ENCODE data around the gene ING5. TPM values are rescaled to one million over a fixed set of nuclear protein-coding genes. Genes with fewer than 3 reads are reported as not detected.

Gene ING5
- polyA plus RNA-seq, 1 donor = 44.2 TPM

DNA sequence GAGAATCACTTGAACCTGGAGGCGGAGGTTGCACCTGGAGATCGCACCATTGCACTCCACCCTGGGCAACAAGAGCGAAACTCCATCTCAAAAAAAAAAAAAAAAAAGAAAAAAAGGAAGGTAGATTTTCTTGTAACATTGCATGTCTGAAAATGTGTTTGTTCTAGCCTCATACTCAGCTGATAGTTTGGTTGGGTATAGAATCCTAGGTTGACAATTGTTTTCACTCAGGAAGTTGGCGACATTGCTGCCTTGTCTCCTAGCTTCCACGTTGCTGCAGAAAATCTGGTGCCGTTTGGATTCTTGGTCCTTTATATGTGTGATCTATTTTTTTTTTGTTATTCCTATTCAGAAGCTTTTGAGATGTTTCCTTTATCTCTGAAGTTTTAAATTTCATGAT is 4.7 kb downstream of the ING5 start:
- no peak overlapping the region for H3K4me3 ChIP-seq (ENCODE audit: low read length)
- H3K36me3 ChIP-seq (ENCODE audit: control insufficient read depth, insufficient read depth, low read length) = peaks cover 49% of the 10 kb centered on the region
- DNase-seq = no peak
- peaks cover 5% of the 10 kb centered on the region for H3K4me1 ChIP-seq (ENCODE audit: control insufficient read depth, insufficient read depth, low read length)
- H3K27me3 ChIP-seq (ENCODE audit: control insufficient read depth, insufficient read depth, low read length) = no peaks in the 10 kb centered on the region
- peaks cover 9% of the 10 kb centered on the region for H3K9me3 ChIP-seq (ENCODE audit: control insufficient read depth, low read depth, low read length)
- WGBS (ENCODE audit: insufficient coverage, low lambda C conversion rate) = 80% methylated on average over 1 of the region's 6 CpGs
- H3K27ac ChIP-seq (ENCODE audit: low read length) = no peak overlapping the region

DNA sequence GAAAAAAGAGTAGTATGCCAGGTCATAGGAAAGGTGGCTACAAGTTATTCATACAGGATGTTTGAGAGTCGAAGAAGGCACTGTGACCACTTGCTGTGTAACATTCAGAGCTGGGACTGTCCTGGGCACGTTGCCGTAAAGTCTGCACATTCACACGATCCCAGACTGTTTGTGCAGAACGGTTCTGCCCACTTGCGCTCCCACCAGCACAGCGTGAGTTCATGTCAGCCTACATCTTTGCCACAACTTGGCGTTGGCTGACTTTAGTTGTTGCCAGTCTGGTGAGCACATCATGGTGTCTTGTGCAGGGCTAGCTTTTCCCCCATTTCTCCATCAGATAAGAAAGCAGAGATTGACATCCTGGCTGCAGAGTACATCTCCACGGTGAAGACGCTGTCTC is 7.0 kb downstream of the ING5 start:
- no peak overlapping the region for H3K27ac ChIP-seq (ENCODE audit: low read length)
- H3K36me3 ChIP-seq (ENCODE audit: control insufficient read depth, insufficient read depth, low read length) = peaks cover 66% of the 10 kb centered on the region
- no peaks in the 10 kb centered on the region for H3K4me1 ChIP-seq (ENCODE audit: control insufficient read depth, insufficient read depth, low read length)
- H3K4me3 ChIP-seq (ENCODE audit: low read length) = no peak overlapping the region
- H3K27me3 ChIP-seq (ENCODE audit: control insufficient read depth, insufficient read depth, low read length) = no peaks in the 10 kb centered on the region
- peaks cover 6% of the 10 kb centered on the region for H3K9me3 ChIP-seq (ENCODE audit: control insufficient read depth, low read depth, low read length)
- WGBS (ENCODE audit: insufficient coverage, low lambda C conversion rate) = no CpG with 5 or more reads among the region's 10 CpGs
- DNase-seq = no peak

DNA sequence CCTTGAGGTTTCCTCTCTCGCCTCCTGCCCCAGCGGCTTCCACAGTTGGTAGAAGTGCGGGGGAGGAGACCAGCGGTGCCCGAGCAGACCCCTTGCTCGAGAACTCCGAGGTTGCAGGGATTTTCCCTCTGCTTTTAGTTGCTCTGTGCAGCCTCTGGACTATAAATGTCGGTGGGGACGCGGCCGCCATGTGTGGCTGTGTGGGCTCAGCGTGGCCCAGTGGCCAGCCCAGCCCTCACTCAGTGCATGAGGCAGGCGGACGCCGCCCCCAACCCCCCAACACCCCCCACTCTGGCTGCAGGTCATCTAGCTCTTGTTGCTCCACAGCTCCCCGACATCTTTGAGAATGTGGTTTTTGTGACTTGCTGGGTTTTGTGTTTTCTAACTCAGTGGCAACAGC is 17.3 kb downstream of the ING5 start:
- WGBS (ENCODE audit: insufficient coverage, low lambda C conversion rate) = no CpG with 5 or more reads among the region's 16 CpGs
- DNase-seq = no peak
- H3K4me3 ChIP-seq (ENCODE audit: low read length) = no peak overlapping the region
- H3K36me3 ChIP-seq (ENCODE audit: control insufficient read depth, insufficient read depth, low read length) = peaks cover 70% of the 10 kb centered on the region
- peaks cover 41% of the 10 kb centered on the region for H3K9me3 ChIP-seq (ENCODE audit: control insufficient read depth, low read depth, low read length)
- no peak overlapping the region for H3K27ac ChIP-seq (ENCODE audit: low read length)
- no peaks in the 10 kb centered on the region for H3K4me1 ChIP-seq (ENCODE audit: control insufficient read depth, insufficient read depth, low read length)
- H3K27me3 ChIP-seq (ENCODE audit: control insufficient read depth, insufficient read depth, low read length) = no peaks in the 10 kb centered on the region

DNA sequence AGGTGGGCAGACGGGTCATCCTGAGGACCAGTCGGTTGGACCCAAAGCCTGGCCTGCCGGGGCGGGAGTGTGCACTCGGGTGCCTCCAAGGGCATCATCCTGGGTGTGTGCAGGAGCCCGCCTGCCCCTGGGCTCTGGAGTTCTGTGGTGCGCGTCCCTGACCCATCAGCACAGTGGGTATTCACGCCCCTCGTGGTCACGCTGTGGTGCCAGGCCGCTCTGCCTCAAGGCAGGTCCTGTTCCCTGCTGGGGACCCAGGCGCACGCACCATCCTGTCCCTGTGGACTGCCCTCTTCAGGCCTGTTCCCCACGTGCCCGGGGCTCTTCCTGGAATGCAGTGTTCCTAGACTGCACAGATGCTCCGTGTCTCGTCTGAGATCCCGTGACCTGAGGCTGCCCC is 18.3 kb downstream of the ING5 start:
- H3K27me3 ChIP-seq (ENCODE audit: control insufficient read depth, insufficient read depth, low read length) = no peaks in the 10 kb centered on the region
- H3K36me3 ChIP-seq (ENCODE audit: control insufficient read depth, insufficient read depth, low read length) = peaks cover 75% of the 10 kb centered on the region
- WGBS (ENCODE audit: insufficient coverage, low lambda C conversion rate) = no CpG with 5 or more reads among the region's 19 CpGs

DNA sequence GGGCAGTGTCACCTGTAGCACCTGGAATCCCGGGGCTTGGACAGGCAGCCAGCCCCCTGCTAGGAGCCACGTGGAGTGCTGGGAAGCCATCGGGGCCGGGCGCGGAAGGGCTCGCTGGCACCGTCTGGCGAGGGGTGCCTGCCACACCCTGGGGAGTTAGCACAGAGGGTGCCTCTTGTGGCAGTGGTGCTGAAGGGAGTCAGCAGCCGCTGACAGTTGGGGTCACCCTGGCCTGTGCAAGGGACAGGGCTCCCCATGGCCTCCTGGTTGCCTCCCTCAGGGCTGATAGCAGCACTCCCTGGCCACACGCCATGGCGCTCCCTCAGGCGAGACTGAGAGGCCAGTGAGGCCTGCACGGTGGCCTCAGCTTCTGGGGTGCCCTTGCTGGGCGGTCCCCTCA is 18.7 kb downstream of the ING5 start:
- Histone ChIP-seq H3K36me3 (ENCODE audit: control insufficient read depth, insufficient read depth, low read length) (peaks cover 75% of the 10 kb centered on the region), H3K4me1 (ENCODE audit: control insufficient read depth, insufficient read depth, low read length) (no peaks in the 10 kb centered on the region), H3K27me3 (ENCODE audit: control insufficient read depth, insufficient read depth, low read length) (no peaks in the 10 kb centered on the region), H3K27ac (ENCODE audit: low read length) (no peak overlapping the region), H3K4me3 (ENCODE audit: low read length) (no peak overlapping the region), H3K9me3 (ENCODE audit: control insufficient read depth, low read depth, low read length) (peaks cover 51% of the 10 kb centered on the region)
- no CpG with 5 or more reads among the region's 15 CpGs for WGBS (ENCODE audit: insufficient coverage, low lambda C conversion rate)
- DNase-seq = no peak

More for the DNA sequence above, 18.3 kb downstream of the ING5 start:
- Histone ChIP-seq H3K27ac (ENCODE audit: low read length) (no peak overlapping the region), H3K4me3 (ENCODE audit: low read length) (no peak overlapping the region), H3K4me1 (ENCODE audit: control insufficient read depth, insufficient read depth, low read length) (no peaks in the 10 kb centered on the region), H3K9me3 (ENCODE audit: control insufficient read depth, low read depth, low read length) (peaks cover 50% of the 10 kb centered on the region)
- no peak for DNase-seq

DNA sequence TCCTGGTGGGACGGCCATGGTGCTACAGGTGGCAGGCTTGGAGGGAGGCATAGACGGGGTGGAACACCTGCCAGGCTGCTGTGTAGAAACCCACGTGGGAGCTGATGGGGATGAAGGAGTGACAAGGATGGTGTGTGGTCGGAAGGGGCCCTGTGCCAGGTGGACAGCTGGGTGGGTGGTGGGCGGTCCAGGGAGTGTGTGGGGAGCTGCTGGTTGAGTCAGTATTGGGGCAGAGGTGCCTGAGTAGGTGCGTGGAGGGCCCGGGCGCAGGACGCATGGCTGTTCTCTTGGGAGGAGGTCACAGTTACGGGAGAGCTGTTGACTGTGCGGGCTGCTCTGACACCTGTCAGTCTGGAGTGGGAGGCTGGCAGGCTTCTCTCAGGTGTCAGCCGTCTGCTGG is 20.0 kb downstream of the ING5 start:
- Histone ChIP-seq H3K9me3 (ENCODE audit: control insufficient read depth, low read depth, low read length) (peaks cover 56% of the 10 kb centered on the region), H3K27ac (ENCODE audit: low read length) (no peak overlapping the region), H3K27me3 (ENCODE audit: control insufficient read depth, insufficient read depth, low read length) (no peaks in the 10 kb centered on the region), H3K4me1 (ENCODE audit: control insufficient read depth, insufficient read depth, low read length) (no peaks in the 10 kb centered on the region), H3K4me3 (ENCODE audit: low read length) (no peak overlapping the region), H3K36me3 (ENCODE audit: control insufficient read depth, insufficient read depth, low read length) (peaks cover 68% of the 10 kb centered on the region)
- WGBS (ENCODE audit: insufficient coverage, low lambda C conversion rate) = no CpG with 5 or more reads among the region's 12 CpGs
- DNase-seq = no peak

DNA sequence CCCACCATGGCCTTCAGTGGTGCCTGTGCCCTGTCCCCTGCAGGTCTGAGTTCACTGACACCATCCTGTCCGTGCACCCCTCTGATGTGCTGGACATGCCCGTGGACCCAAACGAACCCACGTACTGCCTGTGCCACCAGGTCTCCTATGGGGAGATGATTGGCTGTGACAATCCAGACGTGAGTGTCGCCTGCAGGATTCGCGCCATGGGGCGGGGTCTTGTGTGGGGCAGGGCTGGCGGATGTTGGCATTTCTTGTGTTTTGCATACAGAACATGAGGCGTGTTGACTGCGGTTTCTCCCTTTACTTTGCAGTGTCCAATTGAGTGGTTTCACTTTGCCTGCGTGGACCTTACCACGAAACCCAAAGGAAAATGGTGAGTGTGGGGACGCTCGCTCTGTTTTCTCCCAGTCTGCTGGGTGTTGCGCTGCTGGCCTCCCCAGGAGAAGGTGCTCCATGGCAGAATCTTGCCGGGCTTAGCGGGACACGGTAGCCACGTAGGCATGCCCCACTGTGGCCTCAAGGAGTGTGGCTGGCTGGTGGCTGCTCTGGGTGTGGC is 21.1 kb downstream of the ING5 start:
- DNase-seq = no peak
- H3K9me3 ChIP-seq (ENCODE audit: control insufficient read depth, low read depth, low read length) = peaks cover 56% of the 10 kb centered on the region
- no CpG with 5 or more reads among the region's 21 CpGs for WGBS (ENCODE audit: insufficient coverage, low lambda C conversion rate)
- H3K4me3 ChIP-seq (ENCODE audit: low read length) = no peak overlapping the region
- no peak overlapping the region for H3K27ac ChIP-seq (ENCODE audit: low read length)
- H3K27me3 ChIP-seq (ENCODE audit: control insufficient read depth, insufficient read depth, low read length) = no peaks in the 10 kb centered on the region
- H3K36me3 ChIP-seq (ENCODE audit: control insufficient read depth, insufficient read depth, low read length) = peaks cover 63% of the 10 kb centered on the region
- no peaks in the 10 kb centered on the region for H3K4me1 ChIP-seq (ENCODE audit: control insufficient read depth, insufficient read depth, low read length)

DNA sequence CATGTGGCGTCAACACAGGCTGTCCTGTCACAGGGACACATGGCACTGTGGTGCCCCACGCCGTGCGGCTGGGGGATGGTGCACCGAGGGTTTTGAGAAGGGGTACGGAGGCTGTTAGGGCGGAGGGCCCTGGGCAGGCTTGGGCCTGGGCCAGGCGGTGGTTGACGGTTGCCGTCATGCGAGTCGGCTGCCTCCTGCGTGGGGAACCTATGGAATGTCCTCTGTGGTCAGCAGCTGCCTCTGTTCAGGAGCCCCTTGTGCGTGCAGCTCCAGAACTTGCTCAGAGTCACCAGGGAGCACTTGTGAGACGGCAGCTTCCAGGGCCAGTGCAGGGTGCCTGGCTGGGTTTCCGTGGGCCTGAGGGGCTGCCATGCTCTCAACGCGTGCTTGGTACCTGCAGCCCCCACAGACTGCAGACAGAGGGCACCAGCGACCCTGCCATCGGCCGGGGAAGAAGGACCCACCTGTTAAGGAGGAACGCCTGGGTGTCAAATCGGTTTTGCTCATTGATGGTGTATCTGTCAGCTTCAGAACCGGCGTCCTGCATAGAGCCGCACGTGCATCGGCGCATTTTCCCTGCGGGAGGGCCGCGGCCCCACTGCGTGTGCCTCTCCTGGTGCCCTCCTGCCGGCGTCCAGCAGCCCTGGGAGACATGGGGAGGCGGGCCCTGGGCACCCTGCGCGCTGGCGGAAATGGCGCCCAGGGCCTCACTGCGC is 22.6 kb downstream of the ING5 start:
- WGBS (ENCODE audit: insufficient coverage, low lambda C conversion rate) = 100% methylated on average over 2 of the region's 41 CpGs
- H3K27ac ChIP-seq (ENCODE audit: low read length) = no peak overlapping the region
- H3K4me3 ChIP-seq (ENCODE audit: low read length) = no peak overlapping the region
- H3K36me3 ChIP-seq (ENCODE audit: control insufficient read depth, insufficient read depth, low read length) = peaks cover 58% of the 10 kb centered on the region
- H3K9me3 ChIP-seq (ENCODE audit: control insufficient read depth, low read depth, low read length) = peaks cover 56% of the 10 kb centered on the region
- no peaks in the 10 kb centered on the region for H3K27me3 ChIP-seq (ENCODE audit: control insufficient read depth, insufficient read depth, low read length)
- no peak for DNase-seq
- no peaks in the 10 kb centered on the region for H3K4me1 ChIP-seq (ENCODE audit: control insufficient read depth, insufficient read depth, low read length)

DNA sequence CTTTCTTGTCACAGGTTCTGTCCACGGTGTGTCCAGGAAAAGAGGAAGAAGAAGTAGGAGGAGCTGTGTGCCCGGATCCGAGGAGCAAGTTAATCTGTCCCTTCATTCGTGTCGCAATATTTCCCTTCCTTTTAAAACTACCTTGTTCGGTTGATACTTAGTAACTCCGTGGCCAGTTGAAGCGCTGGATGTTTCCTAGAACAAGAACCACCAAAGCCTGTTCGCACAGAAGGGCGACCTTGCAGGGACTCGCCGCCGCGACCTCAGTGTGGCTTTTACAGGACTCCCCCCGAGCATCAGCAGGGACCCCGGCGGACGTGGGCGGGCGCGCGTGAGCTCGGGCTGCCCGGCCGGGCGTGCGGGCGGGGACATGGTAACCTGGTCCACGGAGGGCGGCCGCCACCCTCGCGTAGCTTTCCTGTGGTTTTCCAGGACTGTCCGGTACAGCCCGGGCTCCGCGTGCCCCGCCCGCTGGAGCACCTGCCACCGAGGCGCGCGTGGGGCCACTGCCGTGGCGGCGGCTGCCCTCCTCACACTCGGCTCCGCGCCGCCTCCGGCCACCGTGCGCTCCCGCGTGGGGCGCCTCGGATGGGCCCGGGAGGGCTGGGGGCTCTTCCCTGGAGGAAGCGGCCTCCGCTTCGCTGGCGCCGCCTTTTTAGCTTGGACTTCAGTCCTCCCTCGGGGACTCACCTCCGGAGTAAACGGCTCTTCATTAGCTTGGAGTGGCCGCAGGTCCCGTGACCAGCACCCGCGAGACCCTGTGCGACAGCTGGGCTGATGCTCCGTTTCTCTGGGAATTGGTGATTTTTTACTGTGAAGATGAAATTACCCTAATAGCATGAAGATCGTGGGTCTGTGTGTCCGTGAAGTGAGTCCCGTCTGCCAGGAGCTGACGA is 23.4 kb downstream of the ING5 start:
- peaks cover 50% of the 10 kb centered on the region for H3K36me3 ChIP-seq (ENCODE audit: control insufficient read depth, insufficient read depth, low read length)

DNA sequence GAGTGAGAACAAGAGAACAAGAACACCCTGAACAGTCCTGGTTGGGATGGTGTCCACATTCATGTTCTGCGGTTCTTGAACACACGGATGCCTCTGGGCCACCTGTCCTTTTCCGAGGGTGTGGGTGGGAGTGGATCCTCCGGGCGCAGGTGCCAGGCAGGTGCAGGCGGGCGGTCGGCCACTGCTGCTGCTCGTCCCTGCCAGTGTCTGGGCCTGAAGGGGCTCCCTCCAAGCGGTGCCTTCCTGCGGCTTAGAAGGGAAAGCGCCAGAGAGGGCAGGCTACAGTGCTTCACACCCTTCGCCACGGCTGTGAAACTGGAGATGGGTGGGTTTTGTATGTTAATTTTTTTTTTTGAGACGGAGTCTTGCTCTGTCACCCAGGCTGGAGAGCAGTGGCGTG is 24.6 kb downstream of the ING5 start:
- H3K4me3 ChIP-seq (ENCODE audit: low read length) = no peak overlapping the region
- no peak overlapping the region for H3K27ac ChIP-seq (ENCODE audit: low read length)
- no peaks in the 10 kb centered on the region for H3K4me1 ChIP-seq (ENCODE audit: control insufficient read depth, insufficient read depth, low read length)
- peaks cover 40% of the 10 kb centered on the region for H3K9me3 ChIP-seq (ENCODE audit: control insufficient read depth, low read depth, low read length)
- peaks cover 37% of the 10 kb centered on the region for H3K36me3 ChIP-seq (ENCODE audit: control insufficient read depth, insufficient read depth, low read length)
- whole genome bisulfite sequencing (ENCODE audit: insufficient coverage, low lambda C conversion rate) = no CpG with 5 or more reads among the region's 16 CpGs
- no peak for DNase-seq
- no peaks in the 10 kb centered on the region for H3K27me3 ChIP-seq (ENCODE audit: control insufficient read depth, insufficient read depth, low read length)

More for the DNA sequence above, 23.4 kb downstream of the ING5 start:
- no peaks in the 10 kb centered on the region for H3K4me1 ChIP-seq (ENCODE audit: control insufficient read depth, insufficient read depth, low read length)
- no CpG with 5 or more reads among the region's 76 CpGs for WGBS (ENCODE audit: insufficient coverage, low lambda C conversion rate)
- peaks cover 51% of the 10 kb centered on the region for H3K9me3 ChIP-seq (ENCODE audit: control insufficient read depth, low read depth, low read length)
- H3K27ac ChIP-seq (ENCODE audit: low read length) = no peak overlapping the region
- H3K4me3 ChIP-seq (ENCODE audit: low read length) = no peak overlapping the region
- H3K27me3 ChIP-seq (ENCODE audit: control insufficient read depth, insufficient read depth, low read length) = no peaks in the 10 kb centered on the region
- DNase-seq = no peak

All from large intestine (tissue), 3 donors.